Stomach (tissue), 4 donors: ENCODE data around the gene FAM187B.

Source experiments
- EP300 ChIP-seq: sonication (generic); formaldehyde crosslinking; IDR thresholded peaks from one replicate; pipeline ENCODE4 v1.6.1; 2017; ENCODE audit warnings: antibody characterized with exemption
- POLR2A ChIP-seq, 4 donors: fragments of 450-650 bp; IDR thresholded peaks; one replicate each; pipeline ENCODE4 v1.6.1; 2016; ENCODE audit warnings: antibody characterized with exemption in 4 of 4, control low read depth in 2 of 4, mild to moderate bottlenecking in 1 of 4, moderate library complexity in 1 of 4
- POLR2AphosphoS5 ChIP-seq, 3 donors: sonication (generic); formaldehyde crosslinking; IDR thresholded peaks; one replicate each; pipeline ENCODE4 v1.6.1; 2016; ENCODE audit warnings: antibody characterized with exemption in 3 of 3
- TF ChIP-seq, protein P1 (sequence below), 7 experiments: fragments of 450-650 bp in 4 of 7; fragments of 200-600 bp in 3 of 7; sonication (generic) in 3 of 7; IDR thresholded peaks; one replicate each; pipeline ENCODE4 v1.5.1; 2016 to 2019; ENCODE audit warnings: antibody characterized with exemption in 7 of 7, control low read depth in 2 of 7, mild to moderate bottlenecking in 1 of 7

DNA sequence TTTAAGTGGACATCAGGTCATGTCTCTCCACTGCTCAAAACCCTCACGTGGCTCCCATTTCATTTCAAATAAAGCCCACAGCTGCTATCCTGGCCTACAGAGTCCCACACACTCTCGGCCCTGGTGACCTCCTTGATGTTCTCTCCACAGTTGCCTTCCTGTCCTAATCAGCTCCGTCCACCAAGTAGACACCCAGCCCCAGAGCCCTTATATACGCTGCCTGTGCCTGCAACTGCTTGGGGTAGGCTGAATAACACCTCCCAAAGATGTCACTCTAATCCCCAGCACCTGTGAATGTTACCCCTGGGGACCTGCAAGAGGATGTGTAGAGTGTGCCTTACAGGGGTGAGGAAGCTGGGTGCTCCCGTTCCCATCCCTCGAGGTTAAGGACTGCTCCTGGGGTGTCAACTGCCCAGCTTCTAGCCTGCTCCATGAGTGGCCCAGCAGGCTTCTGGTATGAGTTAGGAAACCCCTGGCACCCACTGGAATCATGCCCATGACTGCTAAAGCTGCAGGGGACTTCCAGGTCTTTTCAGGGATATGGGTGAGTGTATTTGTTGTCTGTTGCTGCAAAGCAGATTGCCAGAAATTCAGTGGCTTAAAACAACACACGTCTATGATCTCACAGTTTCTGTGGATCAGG is 6.0 kb downstream of the FAM187B start:
- TF ChIP-seq POLR2A (IDR thresholded peaks at IDR 0.05): no peak
- TF ChIP-seq, protein P1, sequence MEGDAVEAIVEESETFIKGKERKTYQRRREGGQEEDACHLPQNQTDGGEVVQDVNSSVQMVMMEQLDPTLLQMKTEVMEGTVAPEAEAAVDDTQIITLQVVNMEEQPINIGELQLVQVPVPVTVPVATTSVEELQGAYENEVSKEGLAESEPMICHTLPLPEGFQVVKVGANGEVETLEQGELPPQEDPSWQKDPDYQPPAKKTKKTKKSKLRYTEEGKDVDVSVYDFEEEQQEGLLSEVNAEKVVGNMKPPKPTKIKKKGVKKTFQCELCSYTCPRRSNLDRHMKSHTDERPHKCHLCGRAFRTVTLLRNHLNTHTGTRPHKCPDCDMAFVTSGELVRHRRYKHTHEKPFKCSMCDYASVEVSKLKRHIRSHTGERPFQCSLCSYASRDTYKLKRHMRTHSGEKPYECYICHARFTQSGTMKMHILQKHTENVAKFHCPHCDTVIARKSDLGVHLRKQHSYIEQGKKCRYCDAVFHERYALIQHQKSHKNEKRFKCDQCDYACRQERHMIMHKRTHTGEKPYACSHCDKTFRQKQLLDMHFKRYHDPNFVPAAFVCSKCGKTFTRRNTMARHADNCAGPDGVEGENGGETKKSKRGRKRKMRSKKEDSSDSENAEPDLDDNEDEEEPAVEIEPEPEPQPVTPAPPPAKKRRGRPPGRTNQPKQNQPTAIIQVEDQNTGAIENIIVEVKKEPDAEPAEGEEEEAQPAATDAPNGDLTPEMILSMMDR (IDR thresholded peaks at IDR 0.05): no peak
- no peak for TF ChIP-seq POLR2AphosphoS5 (IDR thresholded peaks at IDR 0.05)
- no peak for TF ChIP-seq EP300
